SU-DHL-6 (cell line): ENCODE results near the gene PLIN5.

Source experiments
- H2AFZ ChIP-seq: fragments of 200-600 bp; sonication (generic); 2 replicates; pipeline ENCODE4 v1.6.1; 2014; ENCODE audit warnings: low read depth, mild to moderate bottlenecking, moderate library complexity, mixed read lengths, antibody characterized with exemption, low read length; ENCODE audit not compliant: severe bottlenecking
- H3F3A ChIP-seq: fragments of 200-600 bp; shearing (Covaris generic); 2 replicates; pipeline ENCODE4 v1.6.0; 2016; ENCODE audit warnings: antibody characterized with exemption, mild to moderate bottlenecking; ENCODE audit not compliant: insufficient read depth
- H3K27ac ChIP-seq: fragments of 200-600 bp; sonication (generic); 2 replicates; pipeline ENCODE4 v1.5.1; 2016; ENCODE audit warnings: low read depth, mild to moderate bottlenecking, low read length, moderate library complexity, mixed read lengths
- H3K27me3 ChIP-seq: fragments of 200-600 bp; sonication (generic), shearing (Covaris generic); 2 replicates; pipeline ENCODE4 v1.6.0; 2014; ENCODE audit warnings: mild to moderate bottlenecking, low read length
- H3K36me3 ChIP-seq: fragments of 200-600 bp; sonication (generic); 2 replicates; pipeline ENCODE4 v1.6.1; 2014; ENCODE audit warnings: mild to moderate bottlenecking, low read length, mixed read lengths
- H3K4me2 ChIP-seq: fragments of 300-600, 200-600 bp; shearing (Covaris generic), sonication (generic); 2 replicates; pipeline ENCODE4 v1.6.0; 2014; ENCODE audit warnings: low read length, low read depth, mild to moderate bottlenecking; ENCODE audit not compliant: poor library complexity, severe bottlenecking
- H3K4me3 ChIP-seq: fragments of 200-600 bp; sonication (generic); 2 replicates; pipeline ENCODE4 v1.5.1; 2014; ENCODE audit warnings: antibody characterized with exemption, low read length, mild to moderate bottlenecking, mixed read lengths; ENCODE audit not compliant: insufficient read depth, poor library complexity, severe bottlenecking
- H3K79me2 ChIP-seq: fragments of 200-600 bp; sonication (generic); 2 replicates; pipeline ENCODE4 v1.6.1; 2014; ENCODE audit warnings: mild to moderate bottlenecking, low read length, moderate library complexity; ENCODE audit not compliant: insufficient read depth
- H3K9ac ChIP-seq: fragments of 200-600 bp; sonication (generic); 2 replicates; pipeline ENCODE4 v1.7.0; 2014; ENCODE audit warnings: mild to moderate bottlenecking, low read length
- H3K9me2 ChIP-seq: fragments of 200-600 bp; sonication (generic); replicated peaks from 2 replicates; pipeline ENCODE4 v1.6.1; 2014; ENCODE audit warnings: low read length; ENCODE audit not compliant: insufficient read depth
- H3K9me3 ChIP-seq: fragments of 200-600 bp; sonication (generic); 2 replicates; pipeline ENCODE4 v1.6.1; 2014; ENCODE audit warnings: low read length, mixed read lengths; ENCODE audit not compliant: insufficient read depth
- H4K20me1 ChIP-seq: fragments of 200-600 bp; sonication (generic); 2 replicates; pipeline ENCODE4 v1.6.1; 2014; ENCODE audit warnings: low read depth, mild to moderate bottlenecking, antibody characterized with exemption, low read length, moderate library complexity, mixed read lengths
- EZH2phosphoT487 ChIP-seq: fragments of 200-600 bp; sonication (generic), shearing (Covaris generic); conservative IDR thresholded peaks from 2 replicates; pipeline ENCODE4 v1.6.1; 2018; ENCODE audit warnings: mild to moderate bottlenecking, antibody characterized with exemption, low read length, moderate library complexity, mixed read lengths
- TF ChIP-seq, protein P1 (sequence below): fragments of 200-600 bp; sonication (generic); IDR thresholded peaks from one replicate; pipeline ENCODE4 v1.5.1; 2017; ENCODE audit warnings: antibody characterized with exemption, mild to moderate bottlenecking, low read length, moderate library complexity; ENCODE audit not compliant: insufficient read depth, poor library complexity, severe bottlenecking

PLIN5 gene

DNA sequence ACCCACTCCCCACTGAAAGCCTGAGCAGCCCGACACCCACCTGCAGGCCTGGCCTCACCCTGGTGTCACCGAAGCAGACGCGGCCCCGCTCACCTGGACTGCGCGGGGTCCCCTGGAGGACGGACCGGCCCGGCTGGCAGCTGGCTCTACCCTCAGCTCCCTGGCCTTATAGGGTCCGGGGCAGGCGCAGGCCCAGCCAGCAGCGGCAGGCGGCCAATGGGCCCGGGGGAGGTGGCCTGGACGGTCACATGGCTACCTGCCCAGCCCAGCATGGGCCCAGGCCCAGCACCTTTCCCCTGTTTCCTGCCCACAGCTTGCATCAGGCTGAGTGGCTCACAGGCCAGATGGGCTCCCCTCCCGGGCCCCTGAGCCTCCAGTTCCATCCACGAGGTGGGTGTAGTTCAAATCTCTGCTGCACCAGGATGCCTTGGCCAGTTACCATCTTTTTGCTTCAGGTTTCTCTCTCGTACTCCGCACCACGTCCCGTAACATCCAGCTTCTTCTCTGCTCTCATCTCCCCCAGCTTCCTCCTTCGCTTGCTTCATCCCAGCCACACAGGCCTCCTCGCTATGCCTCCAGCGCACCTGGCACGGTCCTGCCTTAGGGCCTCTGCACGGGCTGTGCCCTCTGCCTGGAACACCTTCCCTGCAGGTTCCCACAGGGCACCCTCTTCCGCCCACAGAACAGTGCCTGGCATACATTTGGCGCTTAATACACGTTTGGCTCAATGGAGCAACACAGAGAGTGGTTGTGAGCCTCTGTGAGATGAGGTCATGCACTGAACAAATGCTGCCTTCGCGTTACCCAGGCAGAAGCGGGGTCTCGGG lies 16.5 kb downstream of the PLIN5 start, which contains the start of gene PLIN4:
Gene PLIN4 (minus strand): TSS at position 142 of the 827 bp plus-strand sequence. CDS start 214 bp downstream, outside the sequence.
- no peaks in the 10 kb centered on the region for H3K36me3 ChIP-seq
- no peaks in the 10 kb centered on the region for H4K20me1 ChIP-seq
- H3F3A ChIP-seq: no peaks in the 10 kb centered on the region
- no peak within 1 kb of the TSS for H3K4me3 ChIP-seq
- H3K27me3 ChIP-seq: no peaks in the 10 kb centered on the region
- H3K9ac ChIP-seq: no peak within 1 kb of the TSS
- no peak within 1 kb of the TSS for H3K4me2 ChIP-seq
- no peaks in the 10 kb centered on the region for H3K79me2 ChIP-seq
- H2AFZ ChIP-seq: no peak within 1 kb of the TSS
- H3K9me3 ChIP-seq: no peaks in the 10 kb centered on the region
- no peak within 1 kb of the TSS for H3K27ac ChIP-seq
- H3K9me2 ChIP-seq: no peaks in the 10 kb centered on the region
- TF ChIP-seq, protein P1, sequence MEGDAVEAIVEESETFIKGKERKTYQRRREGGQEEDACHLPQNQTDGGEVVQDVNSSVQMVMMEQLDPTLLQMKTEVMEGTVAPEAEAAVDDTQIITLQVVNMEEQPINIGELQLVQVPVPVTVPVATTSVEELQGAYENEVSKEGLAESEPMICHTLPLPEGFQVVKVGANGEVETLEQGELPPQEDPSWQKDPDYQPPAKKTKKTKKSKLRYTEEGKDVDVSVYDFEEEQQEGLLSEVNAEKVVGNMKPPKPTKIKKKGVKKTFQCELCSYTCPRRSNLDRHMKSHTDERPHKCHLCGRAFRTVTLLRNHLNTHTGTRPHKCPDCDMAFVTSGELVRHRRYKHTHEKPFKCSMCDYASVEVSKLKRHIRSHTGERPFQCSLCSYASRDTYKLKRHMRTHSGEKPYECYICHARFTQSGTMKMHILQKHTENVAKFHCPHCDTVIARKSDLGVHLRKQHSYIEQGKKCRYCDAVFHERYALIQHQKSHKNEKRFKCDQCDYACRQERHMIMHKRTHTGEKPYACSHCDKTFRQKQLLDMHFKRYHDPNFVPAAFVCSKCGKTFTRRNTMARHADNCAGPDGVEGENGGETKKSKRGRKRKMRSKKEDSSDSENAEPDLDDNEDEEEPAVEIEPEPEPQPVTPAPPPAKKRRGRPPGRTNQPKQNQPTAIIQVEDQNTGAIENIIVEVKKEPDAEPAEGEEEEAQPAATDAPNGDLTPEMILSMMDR: no peak
- no peak for TF ChIP-seq EZH2phosphoT487

DNA sequence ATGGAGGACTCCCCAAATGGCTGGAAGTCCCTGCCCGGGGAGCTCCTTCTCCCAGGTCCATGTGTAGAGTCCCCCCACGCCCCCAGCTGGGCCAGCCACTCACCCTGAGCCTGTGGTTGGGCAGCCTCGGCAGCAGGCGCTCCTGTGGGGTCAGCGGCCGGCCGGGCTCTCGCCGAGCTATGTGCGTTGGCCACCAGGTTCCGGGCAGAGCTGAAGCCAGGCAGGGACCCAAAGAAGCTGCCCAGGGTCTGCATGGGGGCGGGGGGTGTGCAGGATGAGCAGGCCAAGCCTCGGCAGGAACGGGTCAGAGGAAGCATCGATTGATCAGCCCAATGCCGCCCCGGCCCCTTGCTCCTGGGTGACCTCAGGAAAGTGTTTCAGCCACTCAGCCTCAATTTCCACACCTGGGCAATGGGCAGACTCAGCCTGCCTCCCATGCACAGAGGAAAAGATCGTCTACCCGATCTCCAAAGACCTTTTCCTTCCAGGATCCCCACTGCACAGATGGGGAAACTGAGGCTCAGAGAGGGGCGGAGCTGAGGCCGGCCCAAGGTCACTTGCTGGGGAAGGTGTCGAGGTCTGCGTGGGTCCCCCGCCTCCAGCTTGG lies 17.5 kb downstream of the PLIN5 start:
- Histone ChIP-seq H3K27me3 (no peaks in the 10 kb centered on the region), H3K4me2 (no peak overlapping the region)
- TF ChIP-seq, protein P1: no peak
- no peak for TF ChIP-seq EZH2phosphoT487

DNA sequence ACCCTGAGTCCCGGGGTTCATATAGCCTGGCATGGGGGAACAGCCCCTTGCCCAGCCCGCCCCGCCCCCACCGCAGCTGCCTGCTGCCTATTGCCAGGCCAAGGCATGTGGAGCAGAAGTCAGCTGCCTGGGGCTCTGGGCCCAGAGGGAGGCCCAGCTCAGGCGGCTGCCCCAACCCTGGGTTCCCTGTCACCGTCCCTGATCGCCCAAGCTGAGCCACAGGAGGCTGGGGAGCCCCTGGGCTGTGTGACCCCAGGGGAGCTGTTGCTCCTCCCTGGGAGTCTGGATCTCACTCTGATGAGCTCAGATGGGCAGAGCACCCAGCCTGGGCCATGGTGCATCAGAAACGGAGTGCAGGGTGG lies 18.1 kb downstream of the PLIN5 start:
- Histone ChIP-seq H3K4me2 (no peak overlapping the region), H3K9ac (no peak overlapping the region), H4K20me1 (no peaks in the 10 kb centered on the region), H3K36me3 (no peaks in the 10 kb centered on the region), H3K9me3 (no peaks in the 10 kb centered on the region), H3K27ac (no peak overlapping the region), H3K9me2 (no peaks in the 10 kb centered on the region), H3K27me3 (no peaks in the 10 kb centered on the region), H3K79me2 (no peaks in the 10 kb centered on the region), H3K4me3 (no peak overlapping the region), H2AFZ (no peak overlapping the region), H3F3A (no peaks in the 10 kb centered on the region)
- TF ChIP-seq, protein P1: no peak
- TF ChIP-seq EZH2phosphoT487: no peak

More for the DNA sequence above, 17.5 kb downstream of the PLIN5 start:
- H3F3A ChIP-seq: no peaks in the 10 kb centered on the region
- H3K79me2 ChIP-seq: no peaks in the 10 kb centered on the region
- no peak overlapping the region for H2AFZ ChIP-seq
- no peaks in the 10 kb centered on the region for H4K20me1 ChIP-seq
- no peaks in the 10 kb centered on the region for H3K9me2 ChIP-seq
- H3K9me3 ChIP-seq: no peaks in the 10 kb centered on the region
- no peak overlapping the region for H3K4me3 ChIP-seq
- no peaks in the 10 kb centered on the region for H3K36me3 ChIP-seq
- no peak overlapping the region for H3K27ac ChIP-seq
- H3K9ac ChIP-seq: no peak overlapping the region
